Head of caudate nucleus (tissue), 42 donors: ENCODE results near the gene CACNA1A.
"Not testable (repeated sequence)": the region's sequence is repeated elsewhere in the genome, so short reads cannot be mapped to it uniquely, and the experiment has no call there.

ENCODE experiments used
- DNase-seq, 42 donors: peaks; one replicate each; pipeline versions ENCODE4 v3.0.0 to v3.0.0-alpha.2; 2020 to 2021; ENCODE audit warnings: mixed read lengths in 7 of 42
- intact Hi-C: fragments of 100-400 bp; cut with DNase I; formaldehyde crosslinking; loops from one replicate; pipeline ENCODE4 v1.15.0; 2022

The CACNA1A gene

DNA sequence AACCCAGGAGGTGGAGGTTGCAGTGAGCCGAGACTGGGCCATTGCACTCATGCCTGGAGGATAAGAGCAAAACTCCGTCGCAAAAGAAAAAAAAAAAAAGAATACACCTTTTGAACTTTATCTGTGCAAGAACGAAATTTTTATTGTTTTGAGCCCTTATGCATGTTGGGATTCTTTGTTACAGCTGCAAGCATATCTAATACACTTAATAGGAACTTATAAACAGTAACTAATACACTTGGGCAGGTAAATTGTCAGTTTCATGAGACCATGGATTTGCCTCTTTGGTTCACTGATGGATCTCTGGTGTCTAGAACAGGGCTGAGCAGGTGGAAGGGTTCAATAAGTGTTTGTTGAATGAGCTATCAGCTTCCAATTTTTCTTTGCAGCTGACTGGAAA is 108.1 kb downstream of the CACNA1A start:
- intact Hi-C loops, result no loop called here
- DNase-seq, result no peak

DNA sequence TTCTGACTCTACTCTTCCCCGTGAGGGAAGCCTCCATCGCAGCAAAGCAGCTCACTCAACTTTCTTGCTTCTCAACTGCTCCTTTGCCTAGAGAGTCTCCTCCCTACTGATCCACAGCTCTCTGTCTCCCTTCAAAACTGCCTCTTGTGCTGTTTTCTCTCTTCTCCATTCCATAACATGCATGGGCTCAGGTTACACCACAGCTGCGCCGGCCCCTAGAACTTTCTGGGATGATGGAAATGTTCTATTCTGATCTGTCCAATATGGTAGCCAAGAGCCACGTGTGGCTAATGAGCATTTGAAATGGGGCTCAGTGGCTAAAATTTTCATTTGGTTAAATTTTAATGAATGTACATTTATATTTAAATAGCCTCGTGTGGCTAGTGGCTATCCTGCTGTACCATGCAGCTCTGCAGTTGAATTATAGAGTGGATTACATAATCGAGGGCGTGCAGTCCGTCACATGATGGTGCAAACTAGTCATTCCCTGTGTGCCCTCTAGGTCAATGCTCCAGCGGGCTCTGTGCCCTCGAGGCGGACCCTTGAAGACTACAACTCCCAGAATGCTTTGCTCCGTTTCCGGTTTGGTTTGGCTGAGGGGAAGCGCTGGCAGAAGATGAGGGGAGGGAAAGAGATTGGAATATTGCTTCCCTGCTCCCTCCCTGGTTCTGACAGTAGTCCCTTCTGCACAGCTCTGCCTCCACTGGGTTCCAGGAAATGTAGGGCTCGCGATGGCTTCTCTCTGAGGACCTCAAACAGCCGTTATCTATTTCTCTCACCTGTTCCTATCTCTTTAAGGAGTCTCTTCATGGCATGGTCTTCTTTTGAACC is 109.8 kb downstream of the CACNA1A start:
- intact Hi-C loops, result no loop called here
- DNase-seq, result peak in 41 of 42 donors; percentile 10 to 82 (median 48)

DNA sequence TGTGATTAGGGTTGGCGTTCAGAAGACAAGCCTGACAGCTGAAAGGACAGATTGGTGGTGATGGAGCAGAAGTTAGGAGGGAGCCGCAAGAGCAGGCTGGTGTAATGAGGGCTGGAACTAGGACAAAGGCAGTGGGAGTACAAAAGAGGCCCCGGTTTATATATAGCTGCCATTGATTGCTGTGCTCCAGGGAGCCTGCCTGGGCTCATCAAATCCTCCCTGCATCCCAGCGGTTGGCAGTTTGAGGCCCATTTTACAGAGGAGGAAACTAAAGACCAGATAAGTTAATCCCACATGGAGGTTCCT is 123.7 kb downstream of the CACNA1A start:
- DNase-seq, result peak in 10 of 42 donors; percentile 8 to 54 (median 28)
- intact Hi-C loops, result no loop called here

- intact Hi-C loops, result no loop called here
- DNase-seq, result peak in 1 of 42 donors; percentile 8
Measured at GRCh38 chr19:13381827-13382632, 124.2 kb downstream of the CACNA1A start.

GRCh38 chr19:13376537-13376936 is 129.7 kb downstream of the CACNA1A start:
- intact Hi-C loops, result no loop called here
- DNase-seq, result no peak

DNA sequence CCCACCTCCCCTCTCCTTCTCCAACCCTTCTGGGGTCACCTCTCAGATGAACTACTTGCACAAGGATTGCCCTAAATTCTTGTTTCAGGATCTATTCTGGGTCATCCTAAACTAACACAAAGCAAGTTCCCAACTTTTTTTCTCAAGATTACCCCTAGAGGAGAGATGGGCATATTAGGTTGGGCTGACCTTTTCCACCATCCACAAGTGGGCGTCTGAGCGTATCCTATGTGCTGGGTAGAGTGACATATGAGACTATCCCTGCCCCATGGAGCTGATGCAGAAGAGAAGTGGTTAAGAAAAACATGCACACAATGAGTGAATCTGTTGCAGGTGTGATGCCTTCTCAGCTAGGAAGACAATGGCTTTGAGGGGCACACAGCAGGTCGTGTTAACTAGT is 132.7 kb downstream of the CACNA1A start:
- DNase-seq, result no peak
- intact Hi-C loops, result no loop called here

DNA sequence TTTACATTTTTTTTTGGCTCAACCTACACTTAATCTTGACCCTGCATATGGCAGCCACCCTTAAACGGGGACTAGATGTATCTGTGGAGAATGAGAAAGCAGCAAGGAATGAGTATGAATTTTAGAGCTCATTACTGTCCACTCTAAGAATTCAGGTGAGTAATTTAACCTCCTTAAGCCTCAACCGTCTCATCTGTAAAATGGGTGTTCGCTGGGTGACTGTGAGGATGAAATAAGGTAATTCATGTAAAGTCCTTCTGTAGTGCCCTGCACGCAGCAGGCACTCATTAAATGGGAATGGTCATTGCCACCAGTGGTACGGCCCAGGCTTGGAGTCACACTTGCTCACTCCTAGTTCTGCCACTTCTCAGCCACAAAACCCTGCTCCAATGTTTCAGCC is 135.3 kb downstream of the CACNA1A start:
- DNase-seq, result no peak

GRCh38 chr19:13366529-13367143 is 139.6 kb downstream of the CACNA1A start:
- DNase-seq, result peak in 1 of 42 donors; percentile 7
- intact Hi-C loops, result no loop called here

More for the DNA sequence above, 135.3 kb downstream of the CACNA1A start:
- intact Hi-C loops, result no loop called here

DNA sequence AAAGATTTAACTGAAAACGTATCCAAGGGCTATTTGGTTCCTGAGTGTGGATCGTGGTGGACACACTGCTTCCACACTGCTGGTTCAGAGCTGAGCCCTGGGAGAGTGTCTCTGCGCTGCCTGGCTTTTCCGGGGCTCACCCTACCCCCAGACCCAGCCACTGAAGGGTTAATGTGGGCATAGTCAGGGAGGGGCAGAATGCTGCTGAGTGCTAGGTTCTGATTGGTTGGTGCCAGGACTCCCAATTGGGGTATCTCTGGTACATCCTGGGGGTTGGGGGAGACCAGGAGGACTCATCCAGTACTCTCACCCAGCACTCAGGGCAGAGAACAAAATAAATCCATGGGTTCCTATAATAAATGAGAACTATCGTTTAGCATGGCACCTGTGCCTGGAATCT is 142.3 kb downstream of the CACNA1A start:
- no peak for DNase-seq
- intact Hi-C loops, result no loop called here

DNA sequence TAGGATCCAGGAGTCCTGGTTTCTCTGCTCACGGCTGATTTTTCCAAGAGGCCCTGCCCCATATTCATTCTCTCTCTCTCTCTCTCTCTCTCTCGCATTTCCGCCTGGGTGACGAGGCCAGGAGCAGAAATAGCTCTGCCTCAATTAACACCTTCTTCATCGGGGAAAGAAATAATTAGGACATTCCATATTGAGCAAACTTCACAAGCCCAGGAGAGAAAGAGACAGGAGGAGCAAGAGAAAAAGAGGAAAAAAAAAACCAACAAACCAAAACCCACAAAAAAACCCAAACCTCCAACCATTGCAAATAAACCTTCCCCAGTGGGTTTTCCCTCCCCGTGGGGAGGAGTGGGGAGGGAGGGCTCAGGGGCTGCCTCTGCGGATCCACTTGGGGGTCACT is 143.0 kb downstream of the CACNA1A start:
- intact Hi-C loops, result no loop called here
- DNase-seq, result no peak

GRCh38 chr19:13362668-13363067 is 143.6 kb downstream of the CACNA1A start:
- DNase-seq, result no peak
- intact Hi-C loops, result no loop called here

DNA sequence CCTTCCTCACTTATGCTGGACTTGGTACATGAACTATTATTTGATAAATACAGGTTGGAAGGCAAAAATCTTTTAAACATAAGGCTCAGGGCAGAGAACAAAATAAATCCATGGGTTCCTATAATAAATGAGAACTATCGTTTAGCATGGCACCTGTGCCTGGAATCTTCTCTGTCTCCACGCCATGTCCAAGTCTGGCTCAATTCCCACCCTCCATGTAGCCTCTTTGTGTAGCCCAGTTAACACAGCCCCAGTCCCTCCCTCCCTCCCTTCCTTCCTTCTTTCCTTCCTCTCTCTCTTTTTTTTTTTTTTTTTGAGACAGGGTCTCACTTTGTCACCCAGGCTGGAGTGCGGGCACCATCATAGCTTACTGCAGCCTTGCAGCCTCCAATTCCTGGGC is 144.6 kb downstream of the CACNA1A start:
- intact Hi-C loops, DNase-seq: not testable (repeated sequence)

DNA sequence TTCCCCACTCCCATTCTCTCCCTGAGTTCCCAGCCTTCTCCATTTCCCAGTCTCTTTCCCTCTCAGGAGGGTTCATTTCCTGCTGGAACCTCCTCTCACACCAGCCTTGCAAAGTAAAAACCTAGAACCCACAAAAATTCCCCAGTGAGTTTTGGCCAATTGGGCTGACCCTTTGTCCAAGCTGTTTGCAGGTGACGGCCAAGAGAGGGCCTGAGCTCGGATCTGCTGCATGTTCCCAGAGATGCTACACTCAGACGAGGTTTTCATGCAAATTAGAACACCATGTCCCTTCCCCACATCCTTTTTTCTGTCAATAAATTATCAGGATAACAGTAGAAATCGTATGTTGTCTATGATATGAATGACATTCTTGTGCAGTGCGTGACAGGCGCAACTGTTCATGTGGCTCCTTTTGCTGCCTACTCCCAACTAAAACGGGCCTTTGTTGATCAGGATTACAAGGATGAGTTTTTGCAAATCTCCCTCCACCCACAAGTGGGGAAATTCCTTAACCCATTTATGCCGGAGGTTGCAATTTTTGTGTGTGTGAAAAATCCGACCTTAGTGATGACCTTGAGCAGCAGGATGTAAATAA is 149.5 kb downstream of the CACNA1A start:
- intact Hi-C loops, result no loop called here
- peak in 31 of 42 donors; percentile 6 to 73 (median 32) for DNase-seq

DNA sequence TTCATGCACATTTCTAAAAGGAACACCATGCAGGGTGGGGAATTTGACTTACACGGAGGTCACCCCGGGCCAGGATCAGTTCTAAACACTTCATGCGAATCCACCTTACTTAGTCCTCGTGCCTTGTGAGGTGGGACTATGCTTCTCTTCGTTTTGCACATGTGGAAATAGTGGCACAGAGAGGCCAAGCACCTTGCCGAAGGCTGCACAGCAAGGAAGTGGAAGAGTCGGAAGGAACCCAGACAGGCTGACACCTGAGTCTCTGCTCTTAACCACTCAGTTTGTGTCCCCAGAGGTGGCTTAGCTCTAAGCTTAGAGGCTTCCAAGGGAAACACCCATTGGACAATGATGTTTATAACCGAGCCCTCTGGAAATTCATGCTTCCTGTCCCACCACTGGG is 150.1 kb downstream of the CACNA1A start:
- intact Hi-C loops, result no loop called here
- no peak for DNase-seq

- DNase-seq, result no peak
- intact Hi-C loops, result no loop called here
Measured at GRCh38 chr19:13355356-13355755, 150.9 kb downstream of the CACNA1A start.

DNA sequence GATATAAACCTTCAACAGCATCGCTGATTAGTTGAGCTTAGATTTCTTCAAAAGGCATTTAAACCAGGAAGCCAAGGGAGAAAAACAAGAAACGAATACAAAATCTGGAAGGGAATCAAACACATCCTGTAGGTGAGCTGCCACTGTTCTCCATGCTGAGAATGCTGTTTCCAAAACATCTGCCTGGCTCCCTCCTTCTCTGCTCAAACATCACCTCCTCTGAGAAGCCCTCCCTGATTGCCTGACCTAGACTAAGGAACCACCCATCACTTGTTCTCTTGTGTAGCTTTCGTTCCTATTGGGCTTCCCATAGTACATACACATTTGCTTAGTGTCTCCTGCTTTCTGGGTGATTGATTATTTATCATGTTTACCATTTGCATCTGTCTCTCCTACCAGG is 152.7 kb downstream of the CACNA1A start:
- no peak for DNase-seq
- intact Hi-C loops, result no loop called here

GRCh38 chr19:13350759-13351158 is 155.5 kb downstream of the CACNA1A start:
- intact Hi-C loops, result no loop called here
- DNase-seq, result no peak

- no peak for DNase-seq
- intact Hi-C loops, result no loop called here
Measured at GRCh38 chr19:13350072-13350471, 156.2 kb downstream of the CACNA1A start.

- DNase-seq, result no peak
- intact Hi-C loops, result no loop called here
Measured at GRCh38 chr19:13347367-13347766, 158.9 kb downstream of the CACNA1A start.

DNA sequence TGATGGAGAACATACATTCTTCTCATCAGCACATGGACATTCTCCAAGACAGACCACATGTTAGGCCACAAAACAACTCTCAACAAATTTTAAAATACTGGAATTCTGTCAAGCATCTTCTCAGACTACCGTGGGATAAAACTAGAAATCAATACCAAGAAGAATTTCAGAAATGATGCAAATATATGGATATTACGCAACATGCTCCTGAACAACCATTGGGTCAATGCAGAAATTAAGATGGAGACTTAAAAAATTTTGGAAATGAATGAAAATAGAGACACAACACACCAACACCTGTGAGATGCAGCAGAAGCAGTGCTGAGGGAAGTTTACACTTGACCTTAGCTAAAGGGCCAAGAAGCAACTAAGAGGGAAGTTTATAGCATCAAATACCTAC is 162.8 kb downstream of the CACNA1A start:
- DNase-seq, result no peak
- intact Hi-C loops, result no loop called here
